ENCODE measurements around the gene HPSE2.

The HPSE2 gene

GRCh38 chr10:98589691-98590090, 646.0 kb downstream of the HPSE2 start:
- no peak overlapping the region for H3K4me3 ChIP-seq (ENCODE audit: low read depth, low read length)
- no peak for TF ChIP-seq CTCF (IDR thresholded peaks at IDR 0.05; ENCODE audit: low read depth, low read length, missing control alignments)
- DNase-seq (ENCODE audit: low read depth), result no peak

GRCh38 chr10:98589007-98589406, 646.6 kb downstream of the HPSE2 start:
- no peak for TF ChIP-seq CTCF (IDR thresholded peaks at IDR 0.05; ENCODE audit: low read depth, low read length, missing control alignments)
- H3K4me3 ChIP-seq (ENCODE audit: low read depth, low read length), result no peak overlapping the region
- DNase-seq (ENCODE audit: low read depth), result no peak

GRCh38 chr10:98587156-98587837, 648.4 kb downstream of the HPSE2 start:
- no peak for DNase-seq (ENCODE audit: low read depth)
- TF ChIP-seq CTCF (IDR thresholded peaks at IDR 0.05; ENCODE audit: low read depth, low read length, missing control alignments), result no peak
- H3K4me3 ChIP-seq (ENCODE audit: low read depth, low read length), result no peak overlapping the region

- DNase-seq (ENCODE audit: low read depth), result no peak
- H3K4me3 ChIP-seq (ENCODE audit: low read depth, low read length), result no peak overlapping the region
- no peak for TF ChIP-seq CTCF (IDR thresholded peaks at IDR 0.05; ENCODE audit: low read depth, low read length, missing control alignments)
Measured at GRCh38 chr10:98586096-98586495, 649.6 kb downstream of the HPSE2 start.

- TF ChIP-seq CTCF (IDR thresholded peaks at IDR 0.05; ENCODE audit: low read depth, low read length, missing control alignments), result no peak
- DNase-seq (ENCODE audit: low read depth), result no peak
- H3K4me3 ChIP-seq (ENCODE audit: low read depth, low read length), result no peak overlapping the region
Measured at GRCh38 chr10:98582363-98582762, 653.3 kb downstream of the HPSE2 start.

GRCh38 chr10:98577578-98577977, 658.1 kb downstream of the HPSE2 start:
- TF ChIP-seq CTCF (IDR thresholded peaks at IDR 0.05; ENCODE audit: low read depth, low read length, missing control alignments), result no peak
- DNase-seq (ENCODE audit: low read depth), result no peak

GRCh38 chr10:98577168-98577567, 658.5 kb downstream of the HPSE2 start:
- TF ChIP-seq CTCF (IDR thresholded peaks at IDR 0.05; ENCODE audit: low read depth, low read length, missing control alignments), result no peak
- no peak for DNase-seq (ENCODE audit: low read depth)
- no peak overlapping the region for H3K4me3 ChIP-seq (ENCODE audit: low read depth, low read length)

More at GRCh38 chr10:98577578-98577977, 658.1 kb downstream of the HPSE2 start:
- H3K4me3 ChIP-seq (ENCODE audit: low read depth, low read length), result no peak overlapping the region
